ENCODE results near the gene OR2M2.

Gene OR2M2

GRCh38 chr1:248174521-248174920 lies at the start of gene OR2M2:
Gene OR2M2, plus strand, starts transcription at chr1:248174821. Its CDS starts 5,165 bp downstream, at chr1:248179986.
- DNase-seq = no peak

DNA sequence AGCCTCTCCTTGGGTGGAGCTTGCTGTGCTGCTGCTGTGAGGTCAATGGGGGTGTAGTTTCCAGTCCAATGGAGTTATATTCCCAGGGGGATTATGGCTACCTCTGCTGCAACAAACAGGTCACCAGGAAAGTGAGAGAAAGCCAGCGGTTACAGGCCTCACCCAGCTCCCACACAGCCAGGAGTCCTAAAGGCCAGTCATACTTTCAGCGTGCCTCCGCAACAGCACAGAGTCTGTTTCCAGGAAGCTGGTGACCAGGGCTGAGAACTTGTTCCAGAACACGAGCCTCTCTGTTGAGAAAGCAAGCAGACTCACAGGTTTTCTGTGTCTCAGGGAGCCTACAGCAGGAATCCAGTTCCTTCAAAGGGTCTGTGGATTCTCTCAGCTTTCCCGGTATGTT lies 47.0 kb upstream of the OR2M2 start:
- DNase-seq = no peak

- DNase-seq = no peak
Measured at GRCh38 chr1:248136811-248137210, 37.8 kb upstream of the OR2M2 start.

- no peak for DNase-seq
Measured at GRCh38 chr1:248140846-248141245, 33.8 kb upstream of the OR2M2 start.

DNA sequence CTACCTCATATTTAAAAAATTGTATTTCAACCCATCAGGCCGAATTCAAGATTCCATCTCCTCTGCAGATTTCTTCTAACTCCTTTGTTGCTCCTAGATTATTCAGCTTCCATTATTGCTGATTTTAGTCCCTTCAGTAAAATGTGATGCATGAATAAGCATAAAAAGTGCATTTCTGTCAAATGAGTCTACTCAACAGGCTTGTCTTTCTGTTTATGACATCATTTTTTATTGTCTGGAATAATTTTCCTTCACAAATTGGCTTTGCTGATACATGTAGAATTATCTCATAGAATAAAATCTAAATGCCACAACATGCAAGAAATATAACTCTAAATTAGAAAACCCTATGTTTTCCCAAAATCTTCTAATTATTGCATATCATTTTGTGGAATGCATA lies 31.3 kb upstream of the OR2M2 start:
- DNase-seq = no peak

DNA sequence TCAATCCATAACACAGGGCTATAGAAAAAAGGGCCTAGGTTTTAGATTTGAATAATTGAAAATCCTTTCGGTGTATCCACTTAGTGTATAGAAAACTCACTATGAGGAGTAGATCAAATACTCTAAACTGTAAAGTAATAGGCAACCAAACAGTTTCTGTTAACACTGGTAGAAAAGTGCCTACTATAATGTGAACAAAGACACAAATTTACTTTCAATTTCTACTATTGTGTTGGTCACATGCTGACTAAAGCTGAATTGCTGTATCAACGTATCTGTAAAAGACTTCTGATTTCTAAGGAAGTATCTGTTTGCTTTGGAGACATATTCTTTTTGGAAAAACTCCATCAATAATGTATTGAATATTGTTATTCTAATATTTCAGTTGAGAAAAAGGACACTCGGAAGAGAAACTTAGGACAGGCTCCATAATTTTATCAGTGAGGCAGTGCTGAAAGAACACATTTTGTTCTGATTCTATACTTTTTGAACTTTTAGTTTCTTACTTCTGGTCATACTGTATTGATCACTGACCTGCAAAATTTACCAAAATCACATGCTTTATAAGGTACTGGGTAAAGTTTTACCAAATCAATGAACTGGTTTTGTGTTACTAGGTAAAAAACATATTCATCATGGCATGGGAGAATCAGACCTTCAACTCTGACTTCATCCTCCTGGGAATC lies 30.0 kb upstream of the OR2M2 start, which contains the start of gene OR2M5:
TSS of gene OR2M5 (plus strand) at position 636 of the 686 bp plus-strand sequence. CDS start at position 636, 0 bp downstream.
- DNase-seq = no peak

DNA sequence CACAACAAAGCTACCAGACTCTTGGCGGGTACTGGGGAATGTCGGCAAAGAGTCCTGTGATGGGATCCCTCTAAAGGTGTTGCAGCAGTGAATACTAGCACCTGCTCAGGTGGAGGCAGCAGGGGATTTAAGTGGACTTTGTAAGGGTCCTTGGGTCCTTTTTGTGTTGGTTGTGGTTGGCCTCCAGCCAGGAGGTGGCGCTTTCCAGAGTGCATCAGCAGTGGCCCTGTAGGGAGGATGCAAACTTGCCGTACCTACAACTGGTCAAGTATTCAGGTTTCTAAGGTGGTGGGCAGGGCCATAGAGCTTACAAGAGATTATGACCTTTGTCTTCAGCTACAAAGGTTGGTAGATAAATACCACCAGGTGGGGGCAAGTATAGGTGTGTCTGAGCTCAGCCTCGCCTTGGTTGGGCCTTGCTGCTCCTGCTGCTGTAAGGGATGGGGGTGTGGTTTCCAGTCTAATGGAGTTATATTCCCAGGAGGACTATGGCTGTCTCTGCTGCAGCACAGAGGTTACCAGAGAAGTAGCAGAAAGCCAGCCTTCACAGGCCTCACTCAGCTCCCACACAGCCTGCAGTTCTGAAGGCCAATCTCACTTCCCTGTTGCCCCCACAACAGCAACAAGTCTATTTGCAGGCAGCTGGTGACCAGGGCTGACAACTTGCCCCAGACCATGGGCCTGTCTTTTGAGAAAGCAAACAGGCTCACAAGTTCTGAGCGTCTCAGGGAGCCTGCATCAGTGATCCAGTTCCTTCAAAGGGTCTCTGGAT lies 22.4 kb upstream of the OR2M2 start:
- no peak for DNase-seq

GRCh38 chr1:248155927-248156326 lies 18.7 kb upstream of the OR2M2 start:
- no peak for DNase-seq

GRCh38 chr1:248158758-248159157 lies 15.9 kb upstream of the OR2M2 start:
- DNase-seq = no peak

DNA sequence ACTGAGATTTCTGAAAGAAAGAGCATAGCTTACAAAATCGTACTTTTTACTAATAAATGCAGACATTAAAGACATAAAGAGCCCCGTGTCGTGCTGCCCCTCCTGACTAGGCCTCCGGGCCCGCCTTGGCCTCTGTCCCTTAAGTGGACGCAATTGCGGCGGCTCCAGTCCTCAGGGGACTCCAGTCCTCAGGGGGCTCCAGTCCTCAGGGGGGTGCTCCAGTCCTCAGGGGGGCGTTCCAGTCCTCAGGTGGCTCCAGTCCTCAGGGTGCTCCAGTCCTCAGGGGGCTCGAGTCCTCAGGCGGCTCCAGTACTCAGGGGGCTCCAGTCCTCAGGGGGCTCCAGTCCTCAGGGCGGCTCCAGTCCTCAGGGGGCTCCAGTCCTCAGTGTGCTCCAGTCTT lies 10.6 kb upstream of the OR2M2 start:
- no peak for DNase-seq

DNA sequence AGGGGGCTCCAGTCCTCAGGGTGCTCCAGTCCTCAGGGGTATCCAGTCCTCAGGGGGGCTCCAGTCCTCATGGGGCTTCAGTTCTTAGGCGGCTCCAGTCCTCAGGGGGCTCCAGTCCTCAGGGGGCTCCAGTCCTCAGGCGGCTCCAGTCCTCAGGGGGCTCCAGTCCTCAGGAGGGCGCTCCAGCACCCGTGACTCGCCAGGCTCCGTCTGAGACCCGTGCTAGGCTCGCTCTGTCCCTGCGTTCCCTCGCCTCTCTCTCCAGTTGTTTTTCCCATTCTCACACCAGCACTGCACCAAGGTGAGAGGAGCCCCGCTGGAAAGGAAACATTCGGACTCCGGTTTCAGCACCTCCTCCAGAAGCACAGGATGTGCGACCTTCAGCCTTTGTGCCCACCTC lies 9.4 kb upstream of the OR2M2 start:
- DNase-seq = no peak

GRCh38 chr1:248183996-248184395 lies 9.4 kb downstream of the OR2M2 start:
- no peak for DNase-seq

DNA sequence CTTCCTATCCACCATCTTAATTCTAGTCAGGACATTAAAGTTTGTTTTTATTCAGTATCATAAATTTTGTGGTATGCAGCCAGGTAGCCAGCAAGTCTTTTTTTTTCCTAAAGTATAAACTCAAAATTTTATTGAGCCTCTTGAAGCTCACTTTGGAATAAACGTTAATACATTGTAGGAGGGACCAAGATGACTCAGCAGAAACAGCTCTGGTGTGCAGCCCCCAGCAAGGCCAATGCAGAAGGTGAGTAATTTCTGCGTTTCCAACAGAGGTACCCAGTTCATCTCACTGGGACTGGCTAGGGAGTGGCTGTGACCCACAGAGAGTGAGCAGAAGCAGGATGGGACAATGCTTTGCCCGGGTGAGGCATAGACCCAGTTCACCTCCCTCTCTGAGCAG lies 12.7 kb downstream of the OR2M2 start:
- no peak for DNase-seq

DNA sequence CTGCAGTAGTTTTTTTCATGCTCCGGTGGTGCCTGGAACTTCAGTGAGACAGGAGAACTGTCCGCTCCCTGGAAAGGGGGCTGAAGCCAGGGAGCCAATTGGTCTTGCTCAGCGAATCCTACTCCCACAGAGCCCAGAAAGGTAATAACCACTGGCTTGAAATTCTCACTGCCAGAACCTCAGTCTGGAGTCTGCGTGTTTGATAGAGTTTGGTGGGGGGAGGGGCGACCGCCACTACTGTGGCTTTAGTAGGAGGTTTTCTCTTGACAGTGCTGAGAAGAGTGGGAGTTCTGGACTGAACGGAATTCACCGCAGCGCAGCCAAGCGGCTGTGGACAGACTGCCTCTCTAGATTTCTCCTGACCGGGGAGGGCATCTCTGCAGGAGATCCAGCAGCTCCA lies 14.4 kb downstream of the OR2M2 start:
- DNase-seq = no peak

DNA sequence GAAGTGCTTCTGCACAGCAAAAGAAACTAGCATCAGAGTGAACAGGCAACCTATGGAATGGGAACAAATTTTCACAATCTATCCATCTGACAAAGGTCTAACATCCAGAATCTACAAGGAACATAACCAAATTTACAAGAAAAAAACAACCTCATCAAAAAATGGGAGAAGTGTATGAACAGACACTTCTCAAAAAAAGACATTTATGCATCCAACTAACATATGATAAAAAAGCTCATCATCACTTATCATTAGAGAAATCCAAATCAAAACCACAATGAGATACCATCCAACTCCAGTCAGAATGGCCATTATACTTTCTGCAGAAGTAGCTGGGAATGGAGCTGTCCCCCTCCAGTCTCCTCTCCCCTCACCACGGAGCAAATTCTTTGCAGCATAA lies 19.5 kb downstream of the OR2M2 start:
- no peak for DNase-seq

DNA sequence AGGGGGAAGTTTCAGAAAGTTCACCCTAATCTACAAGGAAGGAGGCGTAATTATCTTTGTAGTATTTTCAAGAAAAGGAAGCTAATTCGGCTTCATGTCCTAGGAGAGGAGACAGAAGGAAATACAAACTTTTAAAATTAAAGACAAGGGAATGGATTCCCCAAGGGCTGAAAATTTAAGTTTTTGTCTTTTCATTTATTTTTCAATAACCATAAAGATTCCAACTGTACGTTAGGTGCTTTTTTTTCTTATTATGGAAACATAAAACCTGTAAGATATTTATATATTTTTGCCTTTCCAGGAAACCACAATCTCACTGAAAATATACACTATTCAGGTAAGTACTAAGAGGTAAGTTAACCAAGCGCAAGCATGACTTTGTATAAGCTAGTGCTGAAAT lies 22.3 kb downstream of the OR2M2 start, which contains the start of gene OR2M3:
TSS of gene OR2M3 (plus strand) at position 301 of the 400 bp plus-strand sequence. CDS start 5,803 bp downstream, outside the sequence.
- no peak for DNase-seq

DNA sequence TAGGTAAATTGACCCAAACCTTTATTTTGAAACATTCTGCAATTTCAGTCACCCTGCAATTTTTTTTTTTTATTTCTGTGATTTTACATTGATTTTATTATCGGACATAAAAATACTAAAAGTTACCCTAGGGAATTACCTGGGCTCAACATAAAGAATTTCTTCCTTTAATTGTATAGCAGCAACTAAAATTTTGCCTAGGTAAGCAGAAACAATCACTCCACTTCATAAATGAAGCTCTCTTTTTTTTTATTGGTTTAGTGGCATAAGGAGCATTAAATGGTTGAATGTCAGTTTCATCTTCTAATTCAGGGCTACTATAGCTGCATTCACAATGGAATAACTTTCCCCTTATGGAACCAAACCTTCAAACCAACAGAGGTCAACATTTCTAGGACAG lies 41.3 kb downstream of the OR2M2 start:
- no peak for DNase-seq

GRCh38 chr1:248225537-248225936 lies 50.9 kb downstream of the OR2M2 start:
- no peak for DNase-seq

GRCh38 chr1:248229360-248229908 lies 54.8 kb downstream of the OR2M2 start:
- no peak for DNase-seq

Data from KG1 (cell line).